SHP77 treated with DMSO at 0.1 percent for 48 hours (cell line): ENCODE results near the gene DEGS2.

Experiments used
- DNase-seq: peaks from one replicate; lab custom pipeline; 2025; lab: John Stamatoyannopoulos, UW

DEGS2 gene

GRCh38 chr14:100132161-100132902 lies 27.1 kb downstream of the DEGS2 start:
- no peak for DNase-seq

DNA sequence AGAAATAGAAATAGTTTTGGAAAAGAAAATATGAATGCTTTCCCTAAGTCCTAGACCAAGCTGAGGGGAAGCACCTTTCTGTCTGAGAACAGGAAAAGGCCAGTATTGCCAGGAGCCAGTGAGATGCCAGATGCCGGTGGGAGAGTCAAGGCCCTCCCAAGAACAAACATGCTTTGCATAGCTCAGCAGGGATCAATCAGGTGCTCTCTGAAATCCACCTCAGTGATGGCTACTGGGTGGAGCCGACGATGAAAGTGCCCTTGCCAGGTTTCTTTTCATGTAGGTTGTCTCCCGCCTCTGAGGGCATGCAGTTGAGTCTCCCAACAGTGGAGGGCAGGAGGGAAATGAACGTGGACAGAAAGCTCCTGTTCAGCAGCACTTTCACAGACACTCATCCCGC lies 28.3 kb downstream of the DEGS2 start:
- no peak for DNase-seq

DNA sequence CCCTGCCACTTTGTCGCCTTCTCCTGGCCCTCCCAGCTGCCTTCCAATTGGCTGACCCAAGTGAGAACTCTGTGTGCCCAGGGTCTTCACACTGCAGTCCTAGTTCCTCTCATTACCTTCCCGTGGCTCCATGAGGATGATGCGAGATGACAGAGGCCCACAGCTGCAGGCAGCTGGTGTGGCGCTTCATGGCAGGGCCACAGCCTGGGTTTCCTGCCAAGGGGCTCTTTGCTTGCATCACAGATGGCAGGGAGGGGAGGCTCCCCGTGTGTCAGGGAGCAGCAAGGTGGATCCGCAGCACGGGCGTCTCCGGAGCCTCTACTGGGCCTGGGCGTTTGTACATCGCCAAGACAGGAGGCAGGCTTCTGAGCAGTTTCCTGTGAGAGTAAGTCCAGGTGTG lies 28.9 kb downstream of the DEGS2 start:
- no peak for DNase-seq

DNA sequence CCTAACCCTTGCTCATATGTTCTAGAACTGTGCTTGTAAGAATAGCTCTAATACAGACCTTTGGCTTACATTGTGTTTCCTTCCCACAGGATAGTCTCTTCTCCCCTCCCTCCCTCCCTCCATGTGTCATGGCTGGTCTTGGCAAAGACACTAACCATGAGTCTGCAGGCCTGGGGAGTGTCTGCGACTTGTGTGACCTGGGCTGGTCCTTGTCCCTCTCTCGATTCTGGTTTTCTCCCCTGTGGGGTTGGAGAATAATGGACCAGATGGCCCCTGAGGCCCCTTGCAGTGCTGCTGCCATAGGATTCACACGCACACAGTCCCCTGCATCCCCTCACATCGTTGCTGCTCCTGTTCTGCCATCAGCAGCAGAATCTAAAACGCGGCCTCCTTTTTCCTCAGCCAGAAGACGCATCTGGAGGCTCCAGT lies 30.3 kb downstream of the DEGS2 start:
- DNase-seq: no peak

DNA sequence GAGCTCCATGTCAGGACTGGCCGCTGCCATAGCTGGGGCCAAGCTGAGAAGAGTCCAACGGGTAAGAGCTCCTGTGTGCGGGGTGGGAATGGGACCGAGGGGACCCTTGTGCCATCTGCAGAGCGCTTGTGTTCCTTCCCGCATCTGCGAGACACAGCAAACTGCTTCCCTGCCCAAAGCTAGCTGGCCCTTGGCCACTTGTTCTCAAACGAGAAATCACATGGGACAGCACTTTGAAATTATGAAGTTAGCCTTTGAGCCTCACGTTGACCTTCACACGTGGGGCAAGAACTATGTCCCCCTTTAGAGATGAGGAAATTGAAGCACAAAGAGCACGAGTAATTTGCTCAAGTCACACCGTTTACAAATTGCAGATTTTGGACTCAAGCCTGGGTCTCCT lies 30.8 kb downstream of the DEGS2 start:
- no peak for DNase-seq

- DNase-seq: no peak
These were observed 31.5 kb downstream of the DEGS2 start for GRCh38 chr14:100127853-100128455.

DNA sequence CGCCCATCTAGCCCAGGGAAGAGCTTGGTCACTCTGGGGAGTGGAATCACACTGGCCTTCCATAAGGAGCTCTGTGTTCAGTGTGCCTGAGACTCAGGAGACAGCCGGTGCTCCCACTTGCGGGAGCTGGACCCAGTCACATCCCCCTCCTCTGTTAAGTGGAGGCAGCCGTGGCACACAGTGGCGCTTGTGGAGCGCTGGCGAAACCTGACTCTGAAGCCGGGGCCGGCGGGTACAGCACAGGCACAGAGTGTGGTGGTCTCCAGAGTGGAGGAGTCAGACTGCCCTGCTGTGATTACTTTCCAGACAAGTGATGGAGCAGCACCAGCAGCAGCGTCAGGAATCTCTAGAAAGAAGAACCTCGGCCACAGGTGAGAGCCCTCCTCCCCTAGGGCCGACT lies 33.0 kb downstream of the DEGS2 start:
- no peak for DNase-seq

GRCh38 chr14:100124551-100125088 lies 34.8 kb downstream of the DEGS2 start:
- DNase-seq: no peak

- DNase-seq: no peak
These were observed 35.8 kb downstream of the DEGS2 start for GRCh38 chr14:100123618-100124017.

DNA sequence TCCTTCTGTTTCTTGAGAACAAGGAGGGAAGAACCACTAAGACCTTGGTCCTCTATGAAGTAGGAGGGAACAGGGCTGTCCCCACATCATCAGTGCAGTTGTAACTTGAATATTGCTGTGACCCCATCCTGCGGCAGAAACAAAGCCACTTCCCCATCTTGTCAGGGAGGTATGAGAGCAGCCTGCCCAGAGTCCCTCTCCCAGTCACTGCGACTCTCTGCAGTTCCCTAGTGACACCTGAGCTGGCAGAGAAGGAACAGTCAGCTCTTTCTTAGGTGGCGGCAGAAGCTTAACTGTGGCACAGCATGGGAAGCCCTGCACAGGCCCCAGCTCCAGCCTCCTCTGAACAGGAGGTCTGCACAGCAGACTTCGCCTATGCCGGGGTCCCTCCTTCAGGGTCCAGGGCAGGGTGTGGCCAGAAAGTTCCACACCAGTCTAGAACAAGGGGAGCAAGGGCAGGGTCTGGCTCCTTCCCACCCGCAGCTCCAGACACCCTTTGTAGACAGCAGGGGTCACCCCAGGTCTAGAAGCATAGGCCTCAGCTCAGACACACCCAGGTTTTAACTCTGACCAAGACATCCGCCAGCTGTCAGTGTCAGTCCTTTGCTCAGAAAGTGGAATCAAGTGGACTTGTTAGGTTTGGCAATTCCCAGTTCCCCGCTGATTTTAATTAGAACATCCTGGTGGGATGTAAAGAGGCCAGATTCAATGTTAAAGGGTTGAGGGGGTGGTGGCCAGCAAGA lies 36.8 kb downstream of the DEGS2 start:
- DNase-seq: no peak

GRCh38 chr14:100121643-100122480 lies 37.6 kb downstream of the DEGS2 start:
- no peak for DNase-seq

GRCh38 chr14:100120522-100121269 lies 38.7 kb downstream of the DEGS2 start:
- DNase-seq: no peak

- DNase-seq: no peak
These were observed 40.2 kb downstream of the DEGS2 start for GRCh38 chr14:100119251-100119650.

- no peak for DNase-seq
These were observed 40.9 kb downstream of the DEGS2 start for GRCh38 chr14:100118396-100119011.

GRCh38 chr14:100117633-100118395 lies 41.6 kb downstream of the DEGS2 start:
- DNase-seq: no peak

GRCh38 chr14:100117026-100117425 lies 42.4 kb downstream of the DEGS2 start:
- DNase-seq: no peak

GRCh38 chr14:100116134-100116533 lies 43.3 kb downstream of the DEGS2 start:
- no peak for DNase-seq

DNA sequence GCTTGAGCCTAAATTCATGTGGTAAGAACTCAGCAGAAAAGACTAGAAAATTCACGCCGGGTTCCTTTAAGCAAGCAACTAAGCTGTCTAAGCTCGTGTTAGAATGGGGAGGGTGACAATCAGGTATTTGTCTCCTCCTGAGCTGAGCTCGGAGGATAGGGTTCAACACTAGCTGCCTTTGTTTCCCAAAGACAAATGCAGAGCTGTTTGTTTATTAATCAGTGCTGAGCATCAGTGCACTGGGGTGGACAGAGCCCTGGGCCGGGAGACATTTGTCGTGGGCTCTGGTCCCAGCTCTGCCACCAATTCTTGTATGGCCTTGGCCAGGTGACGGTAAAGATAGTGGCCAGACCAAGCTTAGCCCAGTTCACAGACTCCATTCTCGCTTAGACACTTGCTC lies 43.7 kb downstream of the DEGS2 start:
- no peak for DNase-seq

GRCh38 chr14:100115236-100115635 lies 44.2 kb downstream of the DEGS2 start:
- no peak for DNase-seq
